Head of caudate nucleus (tissue), 42 donors: ENCODE results near the gene IRF6.

Source experiments
- DNase-seq, 42 donors: peaks; one replicate each; pipeline versions ENCODE4 v3.0.0 to v3.0.0-alpha.2; 2020 to 2021; ENCODE audit warnings: mixed read lengths in 7 of 42
- intact Hi-C: fragments of 100-400 bp; cut with DNase I; formaldehyde crosslinking; loops from one replicate; pipeline ENCODE4 v1.15.0; 2022

The IRF6 gene

GRCh38 chr1:209805875-209806760, at the start of gene IRF6:
Gene IRF6 (minus strand): TSS chr1:209806142. CDS start chr1:209801413, 4,729 bp downstream.
- DNase-seq = peak in 26 of 42 donors; percentile 9 to 69 (median 32)
- intact Hi-C loops = no loop called here

GRCh38 chr1:209855623-209856022, 49.7 kb upstream of the IRF6 start:
- intact Hi-C loops = no loop called here
- no peak for DNase-seq

DNA sequence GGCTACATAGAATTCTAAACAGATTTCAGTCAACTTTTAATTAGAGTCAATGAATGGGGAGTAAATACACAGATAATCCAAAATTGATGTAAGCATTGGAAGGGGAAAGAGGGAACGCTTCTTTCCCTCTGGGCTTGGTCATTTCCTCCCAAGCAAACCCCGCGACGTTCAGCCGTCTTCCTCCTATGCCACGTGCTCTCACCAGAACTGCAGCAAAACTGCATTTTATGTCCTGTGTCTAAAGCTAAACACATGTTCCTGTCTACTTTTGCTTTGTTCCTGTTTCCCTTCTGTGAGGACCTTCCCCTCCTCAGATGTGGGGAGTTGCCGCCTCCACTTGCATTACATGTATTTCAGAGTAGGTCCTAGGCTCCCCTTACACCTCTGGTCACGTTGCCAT, 49.1 kb upstream of the IRF6 start:
- intact Hi-C loops = no loop called here
- no peak for DNase-seq

GRCh38 chr1:209854196-209854595, 48.3 kb upstream of the IRF6 start:
- DNase-seq = peak in 13 of 42 donors; percentile 19 to 68 (median 44)

DNA sequence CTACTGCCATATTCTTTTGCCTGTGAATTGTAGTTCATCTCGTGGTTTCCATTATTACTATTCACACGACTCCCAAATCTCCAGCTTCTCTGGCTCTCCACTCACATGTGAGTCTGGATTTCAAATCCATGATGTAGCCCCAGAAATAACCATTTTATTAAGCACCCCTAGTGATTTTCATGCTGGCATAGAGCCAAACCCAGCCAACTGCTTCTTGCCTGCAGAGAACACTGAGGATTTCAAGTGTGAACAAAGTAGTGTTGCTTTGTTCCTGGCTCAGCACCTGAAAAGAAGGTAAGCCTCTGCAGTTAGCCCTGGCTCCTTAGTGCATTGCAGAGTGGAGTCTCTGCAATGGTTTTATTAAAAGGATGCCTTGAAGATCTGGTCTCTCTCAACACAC, 47.7 kb upstream of the IRF6 start:
- no peak for DNase-seq
- intact Hi-C loops = no loop called here

More at GRCh38 chr1:209854196-209854595, 48.3 kb upstream of the IRF6 start:
- intact Hi-C loops = no loop called here

GRCh38 chr1:209850342-209850979, 44.5 kb upstream of the IRF6 start:
- intact Hi-C loops = no loop called here
- DNase-seq = peak; percentile 62 to 90 (median 83)

DNA sequence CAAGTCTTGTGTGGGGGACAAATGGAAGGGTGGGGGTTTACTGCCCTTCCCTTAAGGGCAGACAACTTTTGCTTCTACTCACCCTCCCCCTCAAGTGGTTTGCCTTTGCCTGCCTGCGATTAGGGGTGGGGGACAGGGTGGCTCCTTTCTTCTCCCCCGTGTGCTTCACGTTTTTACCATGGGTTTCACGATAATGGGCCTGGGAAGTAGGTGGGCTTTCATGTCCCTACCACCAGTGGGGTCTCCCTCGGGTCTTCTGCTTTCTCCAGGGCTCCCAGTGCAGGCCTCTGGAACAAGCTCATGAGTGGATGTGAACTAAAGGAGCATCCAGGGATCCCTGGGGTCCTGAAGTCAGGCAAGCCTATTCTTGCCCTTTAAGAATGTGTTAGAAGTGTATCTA, 43.4 kb upstream of the IRF6 start:
- intact Hi-C loops = no loop called here
- DNase-seq = no peak

DNA sequence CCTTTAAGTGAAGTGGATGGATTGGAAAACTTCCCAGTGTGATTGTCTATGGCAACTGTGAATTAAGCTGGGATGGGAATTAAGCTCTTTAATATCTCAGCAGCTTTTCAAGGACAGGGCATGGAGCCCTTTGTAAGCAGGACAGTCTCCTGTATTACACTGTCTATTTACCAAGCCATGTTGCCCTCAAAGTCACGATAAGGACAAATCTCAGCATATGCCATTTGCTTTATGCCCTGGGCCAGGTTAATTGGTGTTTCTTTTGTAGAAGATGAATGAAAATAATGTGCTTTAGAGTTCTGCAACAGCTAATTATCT, 39.4 kb upstream of the IRF6 start:
- no peak for DNase-seq
- intact Hi-C loops = no loop called here

- intact Hi-C loops = no loop called here
These were observed 38.9 kb upstream of the IRF6 start for GRCh38 chr1:209844695-209845407.

DNA sequence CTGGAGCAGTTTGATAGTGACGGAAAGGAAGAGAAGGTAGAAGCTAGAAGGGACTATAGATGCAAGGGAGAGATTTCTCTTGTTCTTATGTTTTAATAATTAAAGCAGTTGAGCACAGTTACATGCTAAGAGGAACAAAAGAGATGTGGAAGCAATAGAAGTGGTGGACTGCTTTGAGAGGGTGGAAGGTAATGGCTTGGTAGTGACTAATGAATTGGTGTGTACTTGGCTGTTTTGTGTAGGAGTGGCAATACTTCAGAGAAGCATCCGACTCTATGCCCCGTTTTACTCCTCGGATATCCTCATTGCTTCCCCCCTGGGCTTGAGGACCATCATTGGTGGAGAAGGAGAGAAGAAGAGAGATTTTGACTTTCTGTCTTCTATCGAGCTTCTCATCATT, 34.7 kb upstream of the IRF6 start:
- intact Hi-C loops = no loop called here
- DNase-seq = no peak

More at GRCh38 chr1:209844695-209845407, 38.9 kb upstream of the IRF6 start:
- DNase-seq = peak in 4 of 42 donors; percentile 21 to 66 (median 32)

DNA sequence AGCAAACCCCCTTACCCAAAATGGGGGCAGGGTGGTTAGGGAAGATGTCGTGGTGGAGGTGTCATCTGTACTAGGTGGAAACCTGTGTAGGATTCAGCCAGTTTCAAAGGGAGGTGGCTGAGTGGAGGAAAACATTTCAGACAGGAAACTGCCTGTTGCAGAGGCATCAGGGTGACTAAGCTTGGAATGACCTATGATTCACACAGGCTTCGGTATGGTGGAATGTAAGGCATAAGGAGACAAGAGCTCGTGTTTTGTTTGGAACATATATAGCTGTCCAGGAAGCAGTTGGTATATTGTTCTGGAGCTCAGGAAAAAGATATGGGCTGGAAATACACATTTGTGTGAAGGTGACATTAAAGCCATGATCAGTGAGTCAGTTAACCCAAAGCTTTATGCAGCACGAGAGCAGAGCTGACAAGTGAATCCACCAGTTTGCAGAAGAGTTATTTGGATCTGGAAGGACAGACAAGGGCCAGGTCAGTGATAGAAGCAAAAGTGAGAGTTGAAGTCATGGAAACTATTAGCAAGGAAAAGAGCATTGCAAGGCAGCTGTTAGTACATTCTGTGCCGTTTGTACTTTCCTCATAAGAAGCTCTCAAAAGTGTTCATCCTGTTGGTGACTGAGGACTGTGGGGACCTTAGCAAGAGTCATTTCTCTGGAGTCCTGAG, 34.1 kb upstream of the IRF6 start:
- DNase-seq = peak in 7 of 42 donors; percentile 19 to 65 (median 40)
- intact Hi-C loops = no loop called here

DNA sequence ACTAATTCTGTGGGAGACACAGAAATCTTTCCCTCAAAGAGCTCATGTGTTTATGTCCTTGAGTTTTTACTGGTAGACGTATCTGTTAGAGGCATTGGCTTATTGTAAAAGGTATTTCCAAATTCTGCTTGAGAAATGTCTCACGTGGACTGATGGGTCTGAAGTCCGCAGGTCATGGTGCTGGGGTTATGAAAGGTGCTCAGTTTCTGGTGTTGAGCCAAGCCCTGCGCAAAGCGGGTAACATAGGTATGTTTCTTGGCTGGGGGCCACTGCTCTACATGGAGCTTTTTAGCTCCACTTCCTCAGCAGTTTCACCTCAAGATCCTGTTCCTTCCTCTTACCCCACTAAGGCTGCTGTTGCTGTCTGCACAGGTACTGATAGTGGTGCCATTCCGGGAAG, 32.6 kb upstream of the IRF6 start:
- intact Hi-C loops = no loop called here
- DNase-seq = no peak

DNA sequence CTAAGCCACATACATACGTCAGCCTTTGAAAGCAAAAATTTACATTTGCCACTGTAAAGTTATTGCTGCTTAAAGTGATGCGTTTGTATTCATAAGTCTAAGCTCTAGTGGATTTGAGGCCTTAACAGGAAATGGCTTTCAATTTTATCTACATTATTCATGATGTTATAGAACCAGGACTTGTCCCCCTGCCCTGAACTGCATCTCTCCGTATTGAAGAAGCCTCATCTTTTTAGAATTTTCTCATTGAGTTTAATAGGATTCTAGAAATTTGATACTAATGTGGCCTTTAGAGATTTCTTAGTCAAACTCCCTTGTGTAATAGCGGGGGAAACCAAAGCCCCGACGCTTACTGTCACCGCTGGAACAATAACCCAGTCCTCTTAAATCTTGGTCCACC, 31.7 kb upstream of the IRF6 start:
- intact Hi-C loops = no loop called here
- no peak for DNase-seq

DNA sequence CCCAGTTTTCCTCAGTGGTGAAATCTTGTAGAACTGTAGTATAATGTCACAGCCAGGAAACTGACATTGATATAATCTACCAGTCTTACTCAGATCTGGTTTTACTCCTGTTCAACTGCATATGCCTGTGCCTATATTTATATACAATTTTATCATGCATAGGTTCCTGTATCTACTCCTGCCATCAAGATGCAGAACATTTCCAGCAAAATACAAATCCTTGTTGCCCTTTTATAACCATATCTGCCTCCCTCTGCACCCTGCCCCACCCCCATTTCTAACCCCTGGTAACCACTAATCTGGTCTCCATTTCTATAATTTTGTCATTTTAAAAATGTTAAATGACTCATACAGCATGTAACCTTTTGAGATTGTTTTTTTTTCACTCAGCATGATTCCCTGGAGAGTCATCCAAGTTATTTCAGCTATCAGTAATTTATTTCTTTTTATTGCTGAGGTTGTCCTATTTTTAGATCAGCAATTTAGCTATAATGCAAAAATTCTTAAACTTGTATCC, 29.9 kb upstream of the IRF6 start:
- no peak for DNase-seq
- intact Hi-C loops = no loop called here

GRCh38 chr1:209831615-209832014, 25.7 kb upstream of the IRF6 start:
- no peak for DNase-seq
- intact Hi-C loops = no loop called here

GRCh38 chr1:209830722-209831121, 24.8 kb upstream of the IRF6 start:
- no peak for DNase-seq
- intact Hi-C loops = no loop called here

- intact Hi-C loops = loop anchor here (5.0 kb wide), 1 partner anchor 42 kb away; no protein-coding TSS in a partner anchor
- no peak for DNase-seq
These were observed 23.8 kb upstream of the IRF6 start for GRCh38 chr1:209829716-209830115.

GRCh38 chr1:209827384-209828262, 21.7 kb upstream of the IRF6 start, which contains the start of gene UTP25:
Gene UTP25 (plus strand): TSS chr1:209827972. CDS start chr1:209828064, 92 bp downstream.
- peak; percentile 85 to 96 (median 91) for DNase-seq
- intact Hi-C loops = loop anchor here (5.0 kb wide), 1 partner anchor 40 kb away; no protein-coding TSS in a partner anchor
